Stomach (tissue), 4 donors: ENCODE results near the gene UBXN1.

Experiments
- CTCF ChIP-seq, 7 experiments: fragments of 450-650 bp in 4 of 7; fragments of 200-600 bp in 3 of 7; sonication (generic) in 3 of 7; IDR thresholded peaks; one replicate each; pipeline ENCODE4 v1.5.1; 2016 to 2019; ENCODE audit warnings: antibody characterized with exemption in 7 of 7, control low read depth in 2 of 7, mild to moderate bottlenecking in 1 of 7
- POLR2A ChIP-seq, 4 donors: fragments of 450-650 bp; IDR thresholded peaks; one replicate each; pipeline ENCODE4 v1.6.1; 2016; ENCODE audit warnings: antibody characterized with exemption in 4 of 4, control low read depth in 2 of 4, mild to moderate bottlenecking in 1 of 4, moderate library complexity in 1 of 4
- POLR2AphosphoS5 ChIP-seq, 3 donors: sonication (generic); formaldehyde crosslinking; IDR thresholded peaks; one replicate each; pipeline ENCODE4 v1.6.1; 2016; ENCODE audit warnings: antibody characterized with exemption in 3 of 3

- TF ChIP-seq POLR2AphosphoS5 (IDR thresholded peaks at IDR 0.05), result no peak
- no peak for TF ChIP-seq CTCF (IDR thresholded peaks at IDR 0.05)
- no peak for TF ChIP-seq POLR2A (IDR thresholded peaks at IDR 0.05)
These were observed 31.3 kb downstream of the UBXN1 start for GRCh38 chr11:62647609-62648005.
